Measurements from ENCODE around the gene MIEF1. TPM values are rescaled to one million over a fixed set of nuclear protein-coding genes. Genes with fewer than 3 reads are reported as not detected.

MIEF1 gene
- total RNA-seq, 4 donors from 2014 or later, result 11.4 to 25.4 (median 12.9) TPM

DNA sequence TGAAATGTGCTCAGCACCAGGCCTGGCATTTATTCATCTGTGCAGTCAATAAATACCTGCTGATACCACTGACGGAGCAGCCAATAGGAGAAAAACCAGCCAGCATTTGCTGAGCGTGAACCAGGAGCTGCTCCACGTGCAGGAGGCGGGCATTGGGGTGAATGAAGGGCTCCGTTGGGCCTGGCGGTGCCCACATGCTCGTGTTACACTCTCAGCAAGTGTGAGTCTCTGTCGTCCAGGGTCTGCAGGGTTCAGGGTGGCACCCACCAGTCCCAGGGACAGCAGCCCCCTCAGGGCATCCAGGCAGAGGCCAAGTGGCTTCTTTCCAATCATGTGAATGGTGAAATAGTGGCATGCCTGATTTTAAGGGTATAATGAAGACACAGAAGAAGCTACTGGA, 34.6 kb downstream of the MIEF1 start:
- ATAC-seq (no peak), DNase-seq (no peak)
- Histone ChIP-seq H3K27ac (no peak overlapping the region), H3K4me1 (peaks cover 3 to 7% of the 10 kb centered on the region in 2 donors), H3K9me3 (no peaks in the 10 kb centered on the region), H3K4me3 (no peak overlapping the region), H3K36me3 (no peaks in the 10 kb centered on the region), H3K27me3 (no peaks in the 10 kb centered on the region)
- intact Hi-C loops (cut with DNase I; ENCODE audit: low total_unique reads), result no loop called here
- in situ Hi-C loops (cut with MboI; ENCODE audit: low sequenced_read_pairs in 4 of 4), result loop anchor here (5.0 to 25.0 kb wide), 6 partner anchors 132 to 826 kb away; partner anchors contain the start of genes ADSL (in 2 of the 4) and SGSM3 (in 1 of the 4)
- TF ChIP-seq POLR2A (IDR thresholded peaks at IDR 0.05), result no peak
- TF ChIP-seq, protein P1, sequence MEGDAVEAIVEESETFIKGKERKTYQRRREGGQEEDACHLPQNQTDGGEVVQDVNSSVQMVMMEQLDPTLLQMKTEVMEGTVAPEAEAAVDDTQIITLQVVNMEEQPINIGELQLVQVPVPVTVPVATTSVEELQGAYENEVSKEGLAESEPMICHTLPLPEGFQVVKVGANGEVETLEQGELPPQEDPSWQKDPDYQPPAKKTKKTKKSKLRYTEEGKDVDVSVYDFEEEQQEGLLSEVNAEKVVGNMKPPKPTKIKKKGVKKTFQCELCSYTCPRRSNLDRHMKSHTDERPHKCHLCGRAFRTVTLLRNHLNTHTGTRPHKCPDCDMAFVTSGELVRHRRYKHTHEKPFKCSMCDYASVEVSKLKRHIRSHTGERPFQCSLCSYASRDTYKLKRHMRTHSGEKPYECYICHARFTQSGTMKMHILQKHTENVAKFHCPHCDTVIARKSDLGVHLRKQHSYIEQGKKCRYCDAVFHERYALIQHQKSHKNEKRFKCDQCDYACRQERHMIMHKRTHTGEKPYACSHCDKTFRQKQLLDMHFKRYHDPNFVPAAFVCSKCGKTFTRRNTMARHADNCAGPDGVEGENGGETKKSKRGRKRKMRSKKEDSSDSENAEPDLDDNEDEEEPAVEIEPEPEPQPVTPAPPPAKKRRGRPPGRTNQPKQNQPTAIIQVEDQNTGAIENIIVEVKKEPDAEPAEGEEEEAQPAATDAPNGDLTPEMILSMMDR (IDR thresholded peaks at IDR 0.05 in 4 of 5, conservative IDR thresholded peaks at IDR 0.05 in 1 of 5), result no peak

DNA sequence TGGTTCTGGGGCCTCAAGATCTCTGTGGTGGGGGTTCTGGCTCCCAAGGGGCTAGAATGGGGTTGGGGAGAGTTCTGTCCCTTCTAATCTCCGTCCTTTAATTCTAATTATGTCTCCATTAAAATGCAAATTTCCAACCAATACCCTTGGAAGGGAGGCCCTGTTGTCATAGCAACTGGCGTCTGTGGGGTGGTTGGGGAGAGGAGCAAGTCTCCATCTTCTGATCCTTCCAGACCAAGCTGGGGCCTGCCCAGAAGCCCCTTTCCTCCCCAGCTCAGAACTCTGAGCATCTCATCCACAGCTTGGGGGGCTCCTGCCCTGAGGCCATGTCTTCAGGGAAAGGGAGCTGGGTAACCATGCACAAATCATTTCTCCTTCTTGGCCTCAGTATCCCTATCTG, 35.9 kb downstream of the MIEF1 start:
- no peak for DNase-seq
- ATAC-seq, result no peak
- intact Hi-C loops (cut with DNase I; ENCODE audit: low total_unique reads), result no loop called here
- H3K27ac ChIP-seq, result no peak overlapping the region
- in situ Hi-C loops (cut with MboI; ENCODE audit: low sequenced_read_pairs in 4 of 4), result loop anchor here (5.0 to 25.0 kb wide), 6 partner anchors 133 to 824 kb away; partner anchors contain the start of genes ADSL (in 2 of the 4) and SGSM3 (in 1 of the 4)
- peaks cover 0 to 4% of the 10 kb centered on the region in 2 donors for H3K4me1 ChIP-seq
- H3K9me3 ChIP-seq, result no peaks in the 10 kb centered on the region
- TF ChIP-seq POLR2A (IDR thresholded peaks at IDR 0.05), result no peak
- TF ChIP-seq, protein P1 (IDR thresholded peaks at IDR 0.05 in 4 of 5, conservative IDR thresholded peaks at IDR 0.05 in 1 of 5), result no peak
- H3K4me3 ChIP-seq, result no peak overlapping the region
- H3K36me3 ChIP-seq, result no peaks in the 10 kb centered on the region
- H3K27me3 ChIP-seq, result peaks cover 0 to 9% (median 2%) of the 10 kb centered on the region in 3 donors

DNA sequence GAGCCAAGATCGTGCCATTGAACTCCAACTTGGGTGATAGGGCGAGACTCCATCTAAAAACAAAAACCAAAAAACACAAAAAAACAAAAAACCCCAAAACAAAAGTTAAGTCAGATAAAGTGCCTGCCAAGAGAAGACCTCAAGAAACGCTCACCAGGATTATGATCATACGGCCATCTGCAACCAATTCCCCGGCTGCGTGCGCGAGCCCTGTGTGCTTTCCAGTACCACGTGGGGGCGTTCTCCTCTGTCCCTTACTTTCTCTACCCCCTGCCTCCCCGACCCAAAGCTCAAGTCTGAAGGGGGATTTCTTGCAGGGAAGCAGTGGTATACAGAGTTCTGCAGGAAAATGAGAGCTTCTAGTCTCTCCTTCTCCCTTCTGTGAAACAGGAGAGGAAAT, 41.0 kb downstream of the MIEF1 start:
- Histone ChIP-seq H3K4me3 (no peak overlapping the region), H3K4me1 (no peaks in the 10 kb centered on the region), H3K27me3 (peaks cover 11 to 38% (median 23%) of the 10 kb centered on the region in 3 donors), H3K9me3 (no peaks in the 10 kb centered on the region), H3K36me3 (no peaks in the 10 kb centered on the region), H3K27ac (no peak overlapping the region)
- ATAC-seq (no peak), DNase-seq (no peak)
- in situ Hi-C loops (cut with MboI; ENCODE audit: low sequenced_read_pairs in 4 of 4) (loop anchor here in 3 of 4 donors (10.0 to 25.0 kb wide), 4 partner anchors 492 to 819 kb away; partner anchors contain the start of genes ADSL (in 2 of the 3) and SGSM3 (in 1 of the 3)), intact Hi-C loops (cut with DNase I; ENCODE audit: low total_unique reads) (no loop called here)
- TF ChIP-seq POLR2A (IDR thresholded peaks at IDR 0.05), result no peak
- TF ChIP-seq, protein P1 (IDR thresholded peaks at IDR 0.05 in 4 of 5, conservative IDR thresholded peaks at IDR 0.05 in 1 of 5), result no peak

DNA sequence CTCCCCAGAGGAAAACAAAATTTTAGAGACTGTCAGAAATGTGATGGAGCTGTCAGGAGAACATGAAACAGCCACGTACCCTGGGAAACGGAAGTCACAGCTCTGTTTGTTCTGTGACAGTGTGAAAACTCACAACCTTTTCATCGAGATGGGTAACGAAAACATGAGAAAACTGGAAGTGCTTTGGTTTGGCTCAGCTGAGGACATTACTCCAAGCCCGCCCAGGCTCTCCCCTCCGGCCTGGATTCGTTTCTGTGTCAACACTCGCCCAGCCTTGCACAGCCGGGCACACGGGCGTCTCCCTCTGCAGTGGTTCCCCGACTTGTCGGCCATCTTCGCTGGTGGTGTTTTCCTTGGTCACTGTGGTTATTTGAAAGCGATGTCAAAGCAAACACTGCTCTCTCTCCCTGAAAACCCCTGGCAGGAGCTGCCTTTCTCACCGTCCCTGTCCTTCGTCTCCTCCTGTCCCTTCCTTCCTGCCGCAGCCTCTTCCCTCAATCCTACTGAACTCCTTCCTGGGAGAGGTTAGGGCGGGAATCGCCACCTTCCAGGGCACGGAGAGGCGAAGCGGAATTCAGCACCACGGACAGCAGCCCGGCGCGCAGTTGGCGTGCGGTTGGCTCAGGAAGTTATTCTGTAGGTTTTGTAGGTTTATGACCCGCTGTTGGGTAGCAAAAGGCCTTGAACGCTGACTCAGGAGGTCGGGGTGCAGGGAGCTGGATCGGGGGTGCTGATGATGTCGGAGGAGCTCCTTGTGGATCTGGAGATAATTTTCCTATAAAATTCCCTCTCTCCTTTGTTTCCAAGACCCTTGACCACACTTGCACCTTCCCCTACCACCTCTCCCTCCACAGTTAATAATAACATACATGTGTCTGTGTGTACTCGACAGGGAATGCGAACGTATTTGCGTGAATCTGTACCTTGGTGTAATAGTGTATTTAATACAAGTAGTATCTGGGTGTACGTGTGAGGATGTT, 43.6 kb downstream of the MIEF1 start:
- Histone ChIP-seq H3K4me3 (no peak overlapping the region), H3K27me3 (peaks cover 18 to 41% (median 38%) of the 10 kb centered on the region in 3 donors), H3K36me3 (no peaks in the 10 kb centered on the region), H3K9me3 (no peaks in the 10 kb centered on the region), H3K4me1 (no peaks in the 10 kb centered on the region), H3K27ac (no peak overlapping the region)
- DNase-seq (no peak), ATAC-seq (no peak)
- in situ Hi-C loops (cut with MboI; ENCODE audit: low sequenced_read_pairs in 4 of 4), result loop anchor here in 3 of 4 donors (10.0 to 25.0 kb wide), 4 partner anchors 489 to 817 kb away; partner anchors contain the start of genes ADSL (in 2 of the 3) and SGSM3 (in 1 of the 3)
- intact Hi-C loops (cut with DNase I; ENCODE audit: low total_unique reads), result no loop called here
- TF ChIP-seq, protein P1 (IDR thresholded peaks at IDR 0.05 in 4 of 5, conservative IDR thresholded peaks at IDR 0.05 in 1 of 5), result no peak
- no peak for TF ChIP-seq POLR2A (IDR thresholded peaks at IDR 0.05)

All from gastrocnemius medialis (tissue), 4 donors.